Ishikawa (cell line): Measurements from ENCODE around the gene NTN5.

ENCODE experiments used
- CEBPB ChIP-seq: IDR thresholded peaks from 2 replicates; pipeline ENCODE4 v1.6.1; 2012
- CREB1 ChIP-seq: IDR thresholded peaks from 2 replicates; pipeline ENCODE4 v1.6.1; 2012; ENCODE audit warnings: low read depth
- EGR1 ChIP-seq: IDR thresholded peaks from 2 replicates; pipeline ENCODE4 v1.6.1; 2012
- EP300 ChIP-seq: IDR thresholded peaks from 2 replicates; pipeline ENCODE4 v1.6.1; 2012; ENCODE audit warnings: borderline replicate concordance
- FOXM1 ChIP-seq: IDR thresholded peaks from 2 replicates; pipeline ENCODE4 v1.6.1; 2012; ENCODE audit warnings: low read depth, borderline replicate concordance
- MAX ChIP-seq: IDR thresholded peaks from 2 replicates; pipeline ENCODE4 v1.6.1; 2012
- NFIC ChIP-seq: IDR thresholded peaks from 2 replicates; pipeline ENCODE4 v1.6.1; 2012
- RAD21 ChIP-seq: IDR thresholded peaks from 2 replicates; pipeline ENCODE4 v1.6.1; 2012; ENCODE audit warnings: low read depth
- TAF1 ChIP-seq: IDR thresholded peaks from 2 replicates; pipeline ENCODE4 v1.6.1; 2012; ENCODE audit warnings: low read depth, mild to moderate bottlenecking
- TCF12 ChIP-seq: IDR thresholded peaks from 2 replicates; pipeline ENCODE4 v1.6.1; 2012; ENCODE audit warnings: low read depth
- TEAD4 ChIP-seq: IDR thresholded peaks from 2 replicates; pipeline ENCODE4 v1.6.1; 2012
- USF1 ChIP-seq: IDR thresholded peaks from 2 replicates; pipeline ENCODE4 v1.6.1; 2012
- YY1 ChIP-seq: IDR thresholded peaks from 2 replicates; pipeline ENCODE4 v1.6.1; 2012; ENCODE audit warnings: low read depth
- ZBTB7A ChIP-seq: IDR thresholded peaks from 2 replicates; pipeline ENCODE4 v1.6.1; 2012; ENCODE audit warnings: low read depth
- TF ChIP-seq, protein P1 (sequence below): IDR thresholded peaks from 2 replicates; pipeline ENCODE4 v1.6.1; 2012; ENCODE audit warnings: low read depth, mild to moderate bottlenecking

Gene NTN5

DNA sequence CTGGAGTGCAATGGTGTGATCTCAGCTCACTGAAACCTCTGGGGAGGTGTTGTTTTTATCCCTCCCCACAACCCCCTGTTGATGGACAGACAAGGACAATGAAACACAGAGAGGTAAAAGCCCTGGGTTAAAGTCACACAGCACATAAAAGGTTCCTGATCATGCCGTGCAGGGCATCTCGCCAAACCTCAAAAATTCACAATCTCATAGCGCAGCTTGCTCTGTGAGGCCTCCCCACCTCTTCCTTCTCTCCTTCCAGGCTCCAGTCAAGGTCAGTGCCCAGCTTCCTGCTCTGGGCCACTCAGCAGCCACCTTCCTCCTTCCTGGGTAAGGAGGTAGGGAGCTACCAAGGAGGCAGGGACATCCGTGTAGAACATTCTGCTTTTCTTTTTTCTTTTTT lies 25.2 kb upstream of the NTN5 start:
- TF ChIP-seq NFIC (peak; percentile 51), EP300 (no peak)

DNA sequence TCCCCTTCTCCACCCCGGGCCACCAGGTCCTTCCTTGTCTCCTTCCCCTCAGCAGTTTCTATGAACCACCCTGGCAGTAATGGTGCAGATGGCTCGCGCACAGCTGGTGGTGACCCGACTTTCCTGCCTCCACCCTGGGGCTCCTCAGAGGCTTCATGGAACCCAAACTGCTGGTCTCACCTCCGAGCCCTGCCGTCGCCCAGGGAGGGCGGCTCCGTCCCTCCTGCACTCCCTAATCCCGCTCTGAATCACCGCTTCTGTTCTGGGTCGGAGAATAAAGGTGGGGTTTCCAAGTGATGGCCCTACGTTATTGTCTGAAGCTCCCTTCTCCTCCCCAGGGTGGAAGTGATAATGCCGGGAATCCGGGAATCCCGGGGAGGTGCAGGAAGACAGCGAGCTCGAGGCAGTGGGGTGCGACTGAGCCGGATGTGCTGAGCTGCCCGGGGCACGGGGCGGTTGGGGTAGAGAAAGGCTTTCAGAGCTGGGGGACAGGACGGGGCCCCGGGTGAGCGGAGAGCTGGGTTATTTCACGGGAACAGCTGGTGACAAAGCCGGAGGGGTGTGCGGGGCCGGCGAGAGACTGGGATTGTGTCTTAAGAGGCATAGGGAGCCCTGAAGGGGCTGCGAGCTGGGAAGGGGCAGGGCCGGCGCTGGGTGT lies 23.7 kb upstream of the NTN5 start:
- TF ChIP-seq CREB1, result no peak
- TF ChIP-seq EP300, result no peak
- TF ChIP-seq MAX, result no peak
- no peak for TF ChIP-seq CEBPB
- TF ChIP-seq FOXM1, result no peak
- TF ChIP-seq TEAD4, result no peak
- TF ChIP-seq, protein P1, sequence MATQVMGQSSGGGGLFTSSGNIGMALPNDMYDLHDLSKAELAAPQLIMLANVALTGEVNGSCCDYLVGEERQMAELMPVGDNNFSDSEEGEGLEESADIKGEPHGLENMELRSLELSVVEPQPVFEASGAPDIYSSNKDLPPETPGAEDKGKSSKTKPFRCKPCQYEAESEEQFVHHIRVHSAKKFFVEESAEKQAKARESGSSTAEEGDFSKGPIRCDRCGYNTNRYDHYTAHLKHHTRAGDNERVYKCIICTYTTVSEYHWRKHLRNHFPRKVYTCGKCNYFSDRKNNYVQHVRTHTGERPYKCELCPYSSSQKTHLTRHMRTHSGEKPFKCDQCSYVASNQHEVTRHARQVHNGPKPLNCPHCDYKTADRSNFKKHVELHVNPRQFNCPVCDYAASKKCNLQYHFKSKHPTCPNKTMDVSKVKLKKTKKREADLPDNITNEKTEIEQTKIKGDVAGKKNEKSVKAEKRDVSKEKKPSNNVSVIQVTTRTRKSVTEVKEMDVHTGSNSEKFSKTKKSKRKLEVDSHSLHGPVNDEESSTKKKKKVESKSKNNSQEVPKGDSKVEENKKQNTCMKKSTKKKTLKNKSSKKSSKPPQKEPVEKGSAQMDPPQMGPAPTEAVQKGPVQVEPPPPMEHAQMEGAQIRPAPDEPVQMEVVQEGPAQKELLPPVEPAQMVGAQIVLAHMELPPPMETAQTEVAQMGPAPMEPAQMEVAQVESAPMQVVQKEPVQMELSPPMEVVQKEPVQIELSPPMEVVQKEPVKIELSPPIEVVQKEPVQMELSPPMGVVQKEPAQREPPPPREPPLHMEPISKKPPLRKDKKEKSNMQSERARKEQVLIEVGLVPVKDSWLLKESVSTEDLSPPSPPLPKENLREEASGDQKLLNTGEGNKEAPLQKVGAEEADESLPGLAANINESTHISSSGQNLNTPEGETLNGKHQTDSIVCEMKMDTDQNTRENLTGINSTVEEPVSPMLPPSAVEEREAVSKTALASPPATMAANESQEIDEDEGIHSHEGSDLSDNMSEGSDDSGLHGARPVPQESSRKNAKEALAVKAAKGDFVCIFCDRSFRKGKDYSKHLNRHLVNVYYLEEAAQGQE, result no peak
- TF ChIP-seq ZBTB7A, result no peak
- TF ChIP-seq NFIC, result no peak
- no peak for TF ChIP-seq RAD21
- TF ChIP-seq USF1, result no peak
- no peak for TF ChIP-seq TAF1
- TF ChIP-seq YY1, result no peak
- TF ChIP-seq TCF12, result no peak

GRCh38 chr19:48695743-48696352 lies 23.0 kb upstream of the NTN5 start, which contains the start of gene FUT2:
FUT2 (plus strand) TSS chr19:48695971; CDS start chr19:48702957, 6,986 bp downstream.
- TF ChIP-seq TAF1 (no peak), TCF12 (no peak), CREB1 (no peak), MAX (no peak), FOXM1 (no peak), USF1 (no peak), ZBTB7A (no peak), EP300 (no peak), YY1 (no peak)
- TF ChIP-seq, protein P1, result no peak

DNA sequence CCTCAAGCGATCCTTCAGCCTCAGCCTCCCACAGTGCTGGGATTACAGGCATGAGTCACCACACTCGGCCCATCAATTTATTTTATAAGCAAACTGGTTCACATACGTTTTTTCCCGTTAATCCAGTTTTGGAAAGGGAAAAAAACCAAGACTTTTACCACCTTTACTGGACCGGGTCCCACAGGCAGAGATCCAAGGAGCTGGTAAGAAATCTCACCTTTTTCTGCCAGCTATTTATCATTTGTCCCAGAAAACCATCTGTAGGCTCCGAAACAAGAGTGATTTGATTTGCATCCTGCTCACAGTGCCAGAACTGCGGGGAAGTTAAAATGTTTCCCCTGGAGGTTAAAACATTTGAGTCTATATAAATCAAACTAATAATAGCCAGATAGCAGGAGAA lies 16.6 kb upstream of the NTN5 start:
- TF ChIP-seq CREB1 (no peak), MAX (no peak), TEAD4 (no peak), EP300 (no peak), TAF1 (no peak), FOXM1 (no peak), EGR1 (no peak), RAD21 (no peak), USF1 (no peak)
- TF ChIP-seq, protein P1, result no peak
